Endothelial cell of umbilical vein (primary cell): ENCODE results near the gene SELE.

ENCODE experiments used
- EZH2 ChIP-seq: IDR thresholded peaks from 2 replicates; pipeline ENCODE4 v1.6.1; 2012; ENCODE audit warnings: borderline replicate concordance, low read depth, mild to moderate bottlenecking, moderate library complexity, low read length, inconsistent platforms; ENCODE audit not compliant: severe bottlenecking
- FOS ChIP-seq: IDR thresholded peaks from 2 replicates; pipeline ENCODE4 v1.6.1; 2011; ENCODE audit warnings: mild to moderate bottlenecking, low read length, moderate library complexity, borderline replicate concordance; ENCODE audit not compliant: insufficient read depth
- MYC ChIP-seq: IDR thresholded peaks from one replicate; pipeline ENCODE4 v1.6.1; 2011; ENCODE audit warnings: mild to moderate bottlenecking, low read depth, low read length
- POLR2A ChIP-seq: IDR thresholded peaks from 2 replicates; pipeline ENCODE4 v1.6.1; 2012; ENCODE audit warnings: low read depth, mild to moderate bottlenecking, control low read depth, low read length
- POLR2AphosphoS5 ChIP-seq: IDR thresholded peaks from 2 replicates; pipeline ENCODE4 v1.6.1; 2012; ENCODE audit warnings: low read depth, mild to moderate bottlenecking, control low read depth, low read length, moderate library complexity; ENCODE audit not compliant: insufficient read depth
- TF ChIP-seq, protein P1 (sequence below), 2 donors: IDR thresholded peaks; 1 replicate in 1 of 2; 2 replicates in 1 of 2; pipeline ENCODE4 v1.5.1; 2011; ENCODE audit warnings: low read length in 2 of 2, mild to moderate bottlenecking in 2 of 2, moderate library complexity in 2 of 2, control low read depth in 1 of 2, inconsistent platforms in 1 of 2, low read depth in 1 of 2; ENCODE audit not compliant: insufficient read depth in 1 of 2; ENCODE audit errors: extremely low read depth in 1 of 2
- TF ChIP-seq, protein P2 (sequence below): IDR thresholded peaks from 2 replicates; pipeline ENCODE4 v1.6.1; 2011; ENCODE audit not compliant: insufficient read depth, insufficient read length

DNA sequence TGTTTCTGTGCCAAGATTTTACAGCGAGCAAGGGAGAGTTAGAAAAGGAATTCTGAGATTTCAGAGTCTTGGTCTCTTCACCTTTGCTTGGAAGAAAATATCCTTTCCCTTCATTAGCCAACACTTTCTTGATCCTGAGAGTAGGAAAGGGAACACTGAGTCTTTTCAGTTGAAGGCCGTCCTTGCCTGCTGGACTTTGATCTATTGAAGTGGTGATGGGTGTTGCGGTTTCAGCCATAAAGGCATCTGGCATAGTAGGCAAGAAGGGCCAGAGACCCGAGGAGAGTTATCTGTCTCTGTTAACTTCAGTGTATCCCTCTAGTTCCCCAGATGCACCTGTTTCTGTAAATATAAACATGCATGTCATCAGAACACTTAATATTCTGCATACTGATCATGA lies 9.7 kb downstream of the SELE start:
- TF ChIP-seq, protein P1, sequence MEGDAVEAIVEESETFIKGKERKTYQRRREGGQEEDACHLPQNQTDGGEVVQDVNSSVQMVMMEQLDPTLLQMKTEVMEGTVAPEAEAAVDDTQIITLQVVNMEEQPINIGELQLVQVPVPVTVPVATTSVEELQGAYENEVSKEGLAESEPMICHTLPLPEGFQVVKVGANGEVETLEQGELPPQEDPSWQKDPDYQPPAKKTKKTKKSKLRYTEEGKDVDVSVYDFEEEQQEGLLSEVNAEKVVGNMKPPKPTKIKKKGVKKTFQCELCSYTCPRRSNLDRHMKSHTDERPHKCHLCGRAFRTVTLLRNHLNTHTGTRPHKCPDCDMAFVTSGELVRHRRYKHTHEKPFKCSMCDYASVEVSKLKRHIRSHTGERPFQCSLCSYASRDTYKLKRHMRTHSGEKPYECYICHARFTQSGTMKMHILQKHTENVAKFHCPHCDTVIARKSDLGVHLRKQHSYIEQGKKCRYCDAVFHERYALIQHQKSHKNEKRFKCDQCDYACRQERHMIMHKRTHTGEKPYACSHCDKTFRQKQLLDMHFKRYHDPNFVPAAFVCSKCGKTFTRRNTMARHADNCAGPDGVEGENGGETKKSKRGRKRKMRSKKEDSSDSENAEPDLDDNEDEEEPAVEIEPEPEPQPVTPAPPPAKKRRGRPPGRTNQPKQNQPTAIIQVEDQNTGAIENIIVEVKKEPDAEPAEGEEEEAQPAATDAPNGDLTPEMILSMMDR (IDR thresholded peaks at IDR 0.05; ENCODE audit: extremely low read depth in 1 of 2, insufficient read depth in 1 of 2, low read depth in 1 of 2, low read length in 2 of 2): no peak
- no peak for TF ChIP-seq POLR2A
- TF ChIP-seq EZH2: no peak
- TF ChIP-seq POLR2AphosphoS5: no peak
- no peak for TF ChIP-seq FOS
- no peak for TF ChIP-seq MYC
- TF ChIP-seq, protein P2, sequence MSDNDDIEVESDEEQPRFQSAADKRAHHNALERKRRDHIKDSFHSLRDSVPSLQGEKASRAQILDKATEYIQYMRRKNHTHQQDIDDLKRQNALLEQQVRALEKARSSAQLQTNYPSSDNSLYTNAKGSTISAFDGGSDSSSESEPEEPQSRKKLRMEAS: no peak
